ENCODE data around the gene MIER1. TPM values are rescaled to one million over a fixed set of nuclear protein-coding genes. Genes with fewer than 3 reads are reported as not detected.

MIER1 gene
- total RNA-seq, 6 donors from 2014 or later = 16.9 to 56.4 (median 28.5) TPM

- Histone ChIP-seq H3K4me3 (peak overlapping the region in 1 of 4 donors; percentile 33), H3K4me1 (peaks cover 11 to 18% (median 15%) of the 10 kb centered on the region in 4 donors), H3K27me3 (no peaks in the 10 kb centered on the region), H3K27ac (peak overlapping the region; percentile 13 to 71 (median 44)), H3K9me3 (no peaks in the 10 kb centered on the region), H3K36me3 (peaks cover 7 to 90% (median 39%) of the 10 kb centered on the region in 4 donors)
- no peak for DNase-seq
- WGBS, 2 donors = 45 to 71% methylated on average over 1 of the region's 1 CpG
- TF ChIP-seq POLR2AphosphoS5 (IDR thresholded peaks at IDR 0.05) = no peak
- no peak for TF ChIP-seq POLR2A (IDR thresholded peaks at IDR 0.05)
- no peak for TF ChIP-seq EP300 (IDR thresholded peaks at IDR 0.05)
- ATAC-seq (ENCODE audit: low FRiP score in 2 of 2) = peak in 1 of 2 donors; percentile 10
These were observed 56.1 kb downstream of the MIER1 start for GRCh38 chr1:66980745-66981367.

- Histone ChIP-seq H3K4me1 (peaks cover 11 to 18% (median 15%) of the 10 kb centered on the region in 4 donors), H3K9me3 (no peaks in the 10 kb centered on the region), H3K27me3 (no peaks in the 10 kb centered on the region), H3K27ac (peak overlapping the region; percentile 13 to 71 (median 44)), H3K36me3 (peaks cover 12 to 90% (median 37%) of the 10 kb centered on the region in 4 donors), H3K4me3 (peak overlapping the region in 2 of 4 donors; percentile 32 to 33)
- TF ChIP-seq EP300 (IDR thresholded peaks at IDR 0.05) = no peak
- no peak for TF ChIP-seq CTCF (IDR thresholded peaks at IDR 0.05)
- no peak for TF ChIP-seq POLR2A (IDR thresholded peaks at IDR 0.05)
- TF ChIP-seq POLR2AphosphoS5 (IDR thresholded peaks at IDR 0.05) = no peak
- peak in 1 of 2 donors; percentile 74 for ATAC-seq (ENCODE audit: low FRiP score in 2 of 2)
- 22 to 23% methylated on average over 4 of the region's 4 CpGs for WGBS, 2 donors
- DNase-seq = no peak
These were observed 56.9 kb downstream of the MIER1 start for GRCh38 chr1:66981679-66982078.

GRCh38 chr1:66982561-66983260, 57.9 kb downstream of the MIER1 start:
- Histone ChIP-seq H3K27ac (peak overlapping the region in 2 of 4 donors; percentile 48 to 53), H3K4me3 (no peak overlapping the region), H3K36me3 (peaks cover 9 to 89% (median 29%) of the 10 kb centered on the region in 4 donors), H3K27me3 (no peaks in the 10 kb centered on the region), H3K9me3 (no peaks in the 10 kb centered on the region), H3K4me1 (peaks cover 11 to 18% (median 15%) of the 10 kb centered on the region in 4 donors)
- ATAC-seq (ENCODE audit: low FRiP score in 2 of 2) (no peak), DNase-seq (no peak)
- WGBS, 2 donors = 75 to 76% methylated on average over 4 of the region's 4 CpGs
- no peak for TF ChIP-seq CTCF (IDR thresholded peaks at IDR 0.05)
- TF ChIP-seq POLR2A (IDR thresholded peaks at IDR 0.05) = no peak
- no peak for TF ChIP-seq POLR2AphosphoS5 (IDR thresholded peaks at IDR 0.05)
- TF ChIP-seq EP300 (IDR thresholded peaks at IDR 0.05) = no peak

GRCh38 chr1:66984491-66984890, 59.7 kb downstream of the MIER1 start:
- Histone ChIP-seq H3K4me1 (peaks cover 11 to 18% (median 15%) of the 10 kb centered on the region in 4 donors), H3K36me3 (peaks cover 4 to 82% (median 22%) of the 10 kb centered on the region in 4 donors), H3K9me3 (no peaks in the 10 kb centered on the region), H3K27me3 (no peaks in the 10 kb centered on the region), H3K4me3 (no peak overlapping the region), H3K27ac (no peak overlapping the region)
- WGBS, 2 donors = 82 to 87% methylated on average over 1 of the region's 1 CpG
- no peak for ATAC-seq (ENCODE audit: low FRiP score in 2 of 2)
- no peak for DNase-seq
- no peak for TF ChIP-seq POLR2A (IDR thresholded peaks at IDR 0.05)

- H3K4me1 ChIP-seq = peaks cover 6 to 17% (median 12%) of the 10 kb centered on the region in 4 donors
- H3K9me3 ChIP-seq = no peaks in the 10 kb centered on the region
- no peaks in the 10 kb centered on the region for H3K27me3 ChIP-seq
- peaks cover 4 to 77% (median 19%) of the 10 kb centered on the region in 4 donors for H3K36me3 ChIP-seq
- TF ChIP-seq POLR2AphosphoS5 (IDR thresholded peaks at IDR 0.05) (no peak), POLR2A (IDR thresholded peaks at IDR 0.05) (no peak), CTCF (IDR thresholded peaks at IDR 0.05) (no peak), EP300 (IDR thresholded peaks at IDR 0.05) (no peak)
- no peak overlapping the region for H3K27ac ChIP-seq
- DNase-seq (no peak), ATAC-seq (ENCODE audit: low FRiP score in 2 of 2) (no peak)
- WGBS, 2 donors = 57 to 71% methylated on average over 1 of the region's 1 CpG
- no peak overlapping the region for H3K4me3 ChIP-seq
These were observed 61.0 kb downstream of the MIER1 start for GRCh38 chr1:66985835-66986234.

Measured in upper lobe of left lung (tissue), 6 donors.